HG03460 (cell line): Measurements from ENCODE around the gene KCNQ1.

Source experiments
- ATAC-seq: cut with Tn5 transposase; IDR thresholded peaks from one replicate; pipeline ENCODE4 v1.9.1; 2021; ENCODE audit not compliant: unreplicated experiment

KCNQ1 gene

DNA sequence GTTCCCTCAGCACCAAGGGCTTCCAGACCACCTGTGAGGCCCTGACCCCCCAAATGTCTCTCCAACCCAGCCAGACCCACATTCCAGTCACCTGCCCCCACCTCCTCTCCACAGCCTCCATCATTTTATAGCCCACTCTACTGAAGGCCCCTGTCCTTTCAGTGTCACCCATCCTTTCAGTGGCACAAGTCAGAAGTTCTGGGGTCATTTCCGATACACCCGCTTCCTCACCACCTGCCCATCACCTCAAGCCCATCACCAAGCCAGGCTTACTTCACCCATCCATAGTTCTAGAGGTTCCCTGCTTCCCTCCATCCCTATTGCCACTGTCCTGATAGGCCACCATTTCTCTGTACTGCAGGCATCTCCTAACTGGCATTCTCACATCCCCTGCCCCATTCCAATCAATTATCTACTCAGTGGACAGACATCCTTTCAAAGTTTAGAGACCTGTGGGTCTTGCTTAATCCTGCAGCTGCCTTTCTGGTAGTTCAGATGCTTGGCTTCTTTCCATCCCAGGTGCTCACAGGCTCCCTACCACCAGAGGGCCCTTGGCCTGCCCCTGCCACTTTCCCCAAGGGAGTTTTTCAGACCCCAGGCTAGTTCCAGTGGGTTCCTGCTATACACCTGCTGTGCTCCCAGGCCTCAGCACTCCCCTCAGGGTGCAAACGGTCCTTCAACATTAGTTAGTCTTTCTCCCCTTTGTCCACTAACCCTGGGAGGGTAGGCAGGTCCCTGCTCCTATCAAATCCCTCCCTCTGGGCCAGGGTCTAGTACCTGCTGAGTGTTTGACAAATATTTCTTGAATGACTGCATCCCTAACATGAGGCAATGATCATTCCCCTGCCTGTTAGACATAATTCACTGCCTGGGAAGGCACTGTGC, 247.4 kb downstream of the KCNQ1 start:
- no peak for ATAC-seq

- no peak for ATAC-seq
Observed at GRCh38 chr11:2693271-2694261, 248.8 kb downstream of the KCNQ1 start.

GRCh38 chr11:2694495-2694894, 249.7 kb downstream of the KCNQ1 start:
- no peak for ATAC-seq

GRCh38 chr11:2694995-2695939, 250.5 kb downstream of the KCNQ1 start:
- no peak for ATAC-seq

DNA sequence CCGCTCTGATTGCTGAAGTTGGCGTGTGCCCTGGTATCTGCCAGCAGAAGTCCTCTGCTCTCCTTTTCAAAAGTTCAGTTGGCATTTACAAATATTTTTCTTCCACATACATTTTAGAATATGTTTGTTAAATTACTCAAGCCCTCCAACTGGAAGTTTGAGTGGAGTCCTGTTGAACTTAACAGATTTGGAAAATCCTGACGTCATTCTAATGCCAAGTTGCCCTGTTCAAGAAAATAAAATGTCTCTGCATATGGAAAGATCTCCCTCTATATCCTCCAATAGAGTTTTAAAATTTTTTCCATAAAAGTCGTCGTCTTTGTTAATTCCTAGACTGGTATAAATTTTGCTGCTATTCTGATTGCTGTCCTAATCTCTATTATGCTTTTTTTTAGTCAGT, 251.6 kb downstream of the KCNQ1 start:
- no peak for ATAC-seq

DNA sequence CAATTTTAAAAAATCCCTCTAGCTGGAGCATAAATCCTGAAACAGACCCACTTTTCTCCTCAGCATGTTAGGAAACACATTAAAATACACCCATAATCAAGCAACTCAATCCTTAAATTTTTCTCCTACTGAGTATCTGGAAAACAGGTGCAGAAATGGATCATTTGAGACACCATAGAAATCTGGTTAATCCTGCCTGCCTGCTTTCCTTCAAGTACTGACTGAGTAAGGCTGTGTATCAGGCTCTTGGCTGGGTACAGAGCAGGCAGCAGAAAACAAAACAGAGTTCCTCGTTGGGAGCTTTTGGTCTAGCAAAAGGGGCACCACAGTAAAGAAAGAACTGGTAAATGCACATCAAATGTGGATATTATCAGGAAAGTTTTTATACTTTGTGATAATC, 253.1 kb downstream of the KCNQ1 start:
- ATAC-seq = no peak

DNA sequence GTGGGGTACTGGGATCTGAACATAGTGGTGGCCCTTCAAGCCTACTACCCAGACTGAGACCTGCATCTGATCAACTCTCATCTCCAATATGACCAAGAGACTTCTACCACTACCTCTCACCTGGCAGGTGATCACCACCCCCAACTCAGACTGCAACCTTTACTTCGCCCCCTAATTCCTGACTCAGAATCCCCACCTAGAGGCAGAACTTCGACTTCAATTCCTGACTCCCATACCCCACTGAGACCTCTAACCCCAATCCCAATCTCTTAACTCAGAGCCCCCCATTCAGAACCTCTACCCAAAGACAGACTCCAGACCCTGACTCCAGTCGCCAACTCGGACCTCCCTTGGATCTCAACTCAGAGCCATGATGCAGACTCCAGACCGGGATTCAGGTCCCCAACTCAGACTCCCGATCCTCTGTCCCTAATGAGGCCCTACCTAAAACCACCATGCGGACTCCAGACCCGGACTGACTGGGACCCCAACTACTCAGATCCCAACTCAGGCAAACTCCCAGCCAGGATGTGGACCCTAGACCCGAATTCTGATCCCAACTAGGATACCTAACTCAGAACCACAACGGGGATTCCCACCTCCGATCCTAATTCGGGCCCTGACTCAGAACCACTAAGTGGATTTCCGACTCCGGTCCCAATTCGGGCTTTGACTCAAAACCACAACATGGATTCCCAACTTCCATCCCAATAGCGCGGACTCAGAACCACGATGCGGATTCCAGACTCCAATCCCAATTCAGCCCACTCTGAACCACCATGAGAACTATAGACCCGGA, 253.8 kb downstream of the KCNQ1 start:
- ATAC-seq = no peak

DNA sequence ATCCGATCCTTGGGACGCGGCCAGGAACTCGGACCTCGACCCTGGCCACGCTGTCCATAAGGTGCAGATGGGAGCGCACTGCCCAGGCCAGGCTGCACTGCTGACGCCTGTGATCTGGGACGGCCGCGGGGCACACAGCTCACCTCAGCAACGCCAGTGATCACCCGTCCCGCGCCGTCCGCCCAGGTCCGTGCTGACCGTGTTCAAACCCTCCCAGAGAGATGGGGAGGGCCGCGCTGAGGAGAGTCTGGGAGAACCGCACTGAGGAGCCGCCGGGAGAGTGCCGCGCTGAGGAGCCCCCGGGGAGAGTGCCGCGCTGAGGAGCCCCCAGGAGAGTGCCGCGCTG, 254.3 kb downstream of the KCNQ1 start:
- ATAC-seq = peak; percentile 5

DNA sequence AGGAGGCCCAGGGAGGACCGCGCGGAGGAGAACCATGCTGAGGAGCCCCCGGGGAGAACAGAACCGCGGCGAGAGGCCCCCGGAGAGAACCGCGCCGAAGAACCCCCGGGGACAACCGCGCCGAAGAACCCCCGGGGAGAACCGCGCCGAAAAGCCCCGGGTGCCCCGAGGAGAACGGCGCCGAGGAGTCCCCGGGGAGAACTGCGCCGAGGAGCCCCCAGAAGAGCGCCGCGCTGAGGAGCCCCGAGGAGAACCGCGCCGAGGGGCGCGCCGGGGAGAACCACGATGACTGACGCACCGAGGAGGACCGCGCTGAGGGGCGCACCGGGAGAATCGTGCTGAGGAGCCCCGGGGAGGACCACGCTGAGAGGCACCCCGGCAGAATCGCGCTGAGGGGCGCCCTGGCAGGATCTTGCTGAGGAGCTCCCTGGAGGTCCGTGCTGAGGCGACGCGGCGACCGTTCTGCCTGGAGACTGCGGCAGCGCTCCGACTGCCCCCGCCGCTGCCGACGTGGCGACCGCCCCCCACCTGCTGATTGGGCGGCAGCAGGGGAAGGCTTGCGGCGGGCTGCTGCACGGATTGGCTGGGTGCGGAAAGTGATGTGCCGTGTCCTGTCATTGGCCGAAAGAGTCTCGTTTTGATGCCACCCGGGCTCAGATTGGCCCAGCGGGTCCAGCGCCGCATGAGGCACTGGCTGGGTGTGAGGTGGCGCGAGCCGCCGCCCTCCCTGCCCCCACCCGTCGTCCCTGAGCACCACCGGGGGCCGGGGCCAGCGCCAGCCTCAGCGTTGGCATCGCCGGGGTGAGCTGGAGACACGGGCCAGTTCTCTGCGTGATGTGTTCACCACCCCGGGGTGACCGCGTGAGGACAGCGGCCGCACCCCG, 255.0 kb downstream of the KCNQ1 start, which contains the start of gene KCNQ1OT1:
TSS of gene KCNQ1OT1 (minus strand) at position 464 of the 884 bp plus-strand sequence.
- peak; percentile 84 for ATAC-seq

DNA sequence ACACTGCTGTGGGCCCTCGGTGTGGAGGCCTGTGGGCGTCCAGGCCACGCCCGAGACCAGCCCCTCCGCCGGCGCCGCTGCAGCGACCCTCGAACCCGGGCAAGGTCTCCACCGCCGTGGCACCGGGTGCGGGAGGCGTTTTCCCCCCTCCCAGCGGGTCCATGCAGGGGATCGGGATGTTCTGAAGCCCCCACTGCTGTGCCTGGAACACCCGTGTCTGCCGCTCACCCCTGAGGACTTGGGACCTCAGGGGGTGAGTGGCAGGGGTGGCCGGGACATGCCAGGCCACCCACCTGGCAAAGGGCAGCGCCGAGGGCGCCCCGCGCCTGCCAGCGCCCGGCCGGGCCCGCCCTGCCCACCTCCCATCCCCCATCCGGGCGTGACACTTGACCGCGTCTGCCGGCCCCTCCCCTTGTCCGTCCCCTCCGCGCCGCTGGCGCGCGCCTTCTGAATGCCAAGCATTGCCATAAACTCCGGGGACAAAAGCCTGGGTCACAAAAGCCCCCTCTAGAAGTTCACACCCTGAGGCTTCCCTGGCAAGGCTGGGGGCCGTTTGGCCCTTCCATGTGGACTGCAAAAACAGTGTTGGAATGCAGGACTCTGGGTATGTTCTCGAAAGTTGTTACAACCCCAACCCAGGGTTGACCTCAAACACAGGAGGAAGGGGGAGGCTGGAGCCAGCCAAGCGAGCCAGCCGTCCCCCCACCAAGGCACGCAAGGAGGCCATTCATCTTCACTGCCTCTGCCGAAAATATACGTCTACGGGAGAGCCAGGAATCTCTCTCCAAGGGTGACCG, 255.8 kb downstream of the KCNQ1 start:
- no peak for ATAC-seq

DNA sequence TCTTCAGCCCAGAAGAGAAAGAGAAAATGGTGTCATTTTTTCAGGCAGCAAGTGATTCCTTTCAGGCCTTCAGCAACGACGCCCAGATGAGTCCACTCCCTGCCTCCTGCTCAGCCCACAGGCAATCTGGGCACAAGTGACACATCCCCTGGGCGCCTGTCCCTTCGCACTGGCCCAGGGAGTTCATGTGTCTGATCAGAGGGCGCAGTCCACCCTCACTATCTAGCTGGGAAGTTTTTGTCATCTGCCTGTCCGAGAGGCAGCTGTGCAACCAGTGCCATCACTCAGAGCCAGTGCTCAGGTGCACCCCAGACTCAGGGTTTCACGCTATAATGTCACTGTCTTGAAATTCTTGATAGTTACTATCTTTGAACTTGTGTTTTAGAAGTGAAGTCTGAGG, 256.4 kb downstream of the KCNQ1 start:
- no peak for ATAC-seq

DNA sequence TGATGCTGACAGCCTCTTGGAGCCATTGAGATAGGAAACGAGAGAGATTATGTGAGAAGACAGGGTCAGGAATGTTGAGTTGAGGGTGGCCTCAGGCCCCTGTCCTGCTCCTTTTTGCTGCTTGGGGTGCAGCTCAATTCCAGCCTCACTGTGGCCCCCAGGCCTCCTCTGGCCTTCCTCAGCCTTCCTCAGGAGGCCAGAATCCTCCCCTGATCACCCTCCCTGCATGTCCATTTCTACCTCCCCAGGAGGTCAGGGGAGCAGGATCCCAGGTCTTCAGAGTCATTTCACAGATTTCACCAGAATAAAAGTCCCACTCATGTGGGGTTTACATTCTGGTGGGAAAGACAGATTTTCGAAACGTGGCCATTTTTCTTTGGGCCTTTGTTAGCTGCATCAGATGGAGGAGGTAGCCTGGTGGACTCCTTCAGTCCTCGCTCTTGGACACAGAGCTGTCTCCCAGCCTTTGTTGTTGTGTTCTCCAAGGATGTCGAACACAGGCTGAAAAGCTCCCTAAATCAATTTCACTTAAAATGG, 257.2 kb downstream of the KCNQ1 start:
- ATAC-seq = no peak

DNA sequence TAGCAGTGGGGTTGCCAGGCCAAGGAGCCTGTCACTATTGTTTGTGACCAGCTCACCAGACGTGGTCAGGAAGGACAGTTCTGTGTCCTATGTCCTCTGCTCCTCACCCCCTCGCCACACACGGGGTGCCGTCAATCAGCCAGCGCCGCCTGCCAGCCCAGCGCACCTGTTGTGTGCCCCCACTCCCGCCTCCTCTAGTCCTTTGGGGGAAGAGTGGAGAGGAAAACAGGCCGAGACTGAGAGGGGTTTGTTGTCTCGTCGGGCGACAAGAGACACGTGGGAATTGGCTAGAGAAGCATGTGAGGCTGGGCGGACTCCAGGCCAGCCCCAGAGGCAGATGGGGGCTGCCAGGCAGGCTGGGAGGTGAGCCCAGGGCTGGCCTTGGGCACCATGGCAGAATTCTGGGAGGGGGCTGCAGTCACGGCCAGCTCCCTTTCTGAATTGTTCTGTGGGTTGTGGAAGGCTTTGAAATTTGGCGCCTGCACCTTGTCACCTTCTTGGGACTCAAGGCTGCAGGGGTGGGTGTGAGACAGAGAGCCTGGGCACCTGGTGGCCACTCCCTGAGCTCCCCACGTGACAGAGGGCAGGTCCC, 258.1 kb downstream of the KCNQ1 start:
- no peak for ATAC-seq

GRCh38 chr11:2703363-2704141, 258.7 kb downstream of the KCNQ1 start:
- no peak for ATAC-seq

DNA sequence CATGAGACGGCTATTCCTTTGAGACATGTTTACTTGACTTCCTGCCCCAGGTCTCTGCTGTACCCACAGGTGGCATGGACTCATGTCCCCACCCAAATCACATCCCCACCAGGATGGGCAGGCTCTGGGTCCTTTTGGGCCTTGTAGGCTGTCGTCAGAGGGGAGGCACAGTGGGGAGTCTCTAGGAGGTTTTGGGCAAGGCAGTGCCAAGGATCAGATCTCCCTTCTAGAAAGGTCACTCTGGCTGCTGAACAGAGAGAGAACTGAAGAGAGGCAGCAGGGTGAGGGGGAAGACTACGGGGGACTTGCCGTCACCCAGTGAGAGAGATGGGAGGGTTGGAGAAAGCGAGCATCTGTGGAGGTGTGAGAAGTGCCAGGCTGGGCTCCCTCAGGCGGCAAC, 259.5 kb downstream of the KCNQ1 start:
- ATAC-seq = no peak

DNA sequence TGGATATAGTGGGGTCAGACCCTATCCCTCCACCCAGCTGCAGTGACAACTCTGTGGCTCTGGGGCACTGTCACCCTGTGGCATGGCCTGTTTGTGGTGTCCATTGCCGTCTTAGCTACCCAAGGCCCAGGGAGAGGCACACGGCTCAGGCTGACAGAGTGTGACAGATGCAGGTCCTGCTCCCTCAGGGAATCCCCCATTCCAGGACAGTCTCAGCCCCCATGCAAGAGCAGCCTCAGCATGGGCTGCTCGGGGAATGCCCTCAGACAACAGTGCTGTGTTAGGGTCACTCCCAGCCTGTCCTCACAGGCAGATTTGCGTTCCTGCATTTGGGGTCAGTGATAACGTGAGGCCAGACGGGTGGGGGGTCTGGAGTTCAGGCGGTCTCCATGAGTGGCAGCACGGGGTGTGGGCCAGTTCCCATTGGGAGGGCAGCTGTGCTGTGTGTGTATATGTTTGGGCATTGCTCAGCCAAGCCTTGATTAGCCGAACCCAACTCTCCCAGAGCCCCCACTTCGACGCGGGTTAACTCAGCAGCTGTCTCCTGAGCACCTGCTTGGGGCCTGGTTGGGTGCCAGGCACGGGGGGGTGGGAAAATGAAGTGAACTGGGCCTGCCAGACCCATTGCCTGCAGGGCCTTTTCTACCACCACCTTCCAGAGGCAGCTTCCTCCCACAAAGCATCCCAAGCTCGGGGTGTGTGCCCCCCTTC, 260.2 kb downstream of the KCNQ1 start:
- ATAC-seq = no peak
